Skeletal muscle satellite cell (primary cell): ENCODE measurements around the gene CNP. TPM values are rescaled to one million over a fixed set of nuclear protein-coding genes. Genes with fewer than 3 reads are reported as not detected.

Experiments used
- H3K27me3 ChIP-seq: 2 replicates; pipeline ENCODE4 v1.7.0; 2013; ENCODE audit warnings: low read length; ENCODE audit not compliant: control insufficient read depth, insufficient read depth
- H3K36me3 ChIP-seq: 2 replicates; pipeline ENCODE4 v1.7.0; 2013; ENCODE audit warnings: mild to moderate bottlenecking, control low read depth, low read length; ENCODE audit not compliant: insufficient read depth
- H3K4me1 ChIP-seq: 2 replicates; pipeline ENCODE4 v1.7.0; 2013; ENCODE audit warnings: low read length; ENCODE audit not compliant: control insufficient read depth, insufficient read depth
- H3K4me2 ChIP-seq: 2 replicates; pipeline ENCODE4 v1.7.0; 2013; ENCODE audit warnings: mild to moderate bottlenecking, low read length
- H3K4me3 ChIP-seq: 2 replicates; pipeline ENCODE4 v1.7.0; 2013; ENCODE audit warnings: low read length
- H3K9ac ChIP-seq: 2 replicates; pipeline ENCODE4 v1.7.0; 2013; ENCODE audit warnings: mild to moderate bottlenecking, low read depth, low read length, moderate library complexity
- H3K9me3 ChIP-seq: replicated peaks from 2 replicates; pipeline ENCODE4 v1.7.0; 2013; ENCODE audit warnings: mild to moderate bottlenecking, control low read depth, low read length
- total RNA-seq: library from RNA; depleted of rRNA; stranded (reverse); fragments of >200 nt; gene quantifications from 2 replicates; pipeline ENCODE4 v1.2.3, GENCODE V29; 2012; rRNA removed

CNP gene
- 32.8 and 33.2 TPM in 2 replicates for total RNA-seq

- peak within 1 kb of the TSS; percentile 97 for H3K9ac ChIP-seq
- peaks cover 23% of the 10 kb centered on the region for H3K36me3 ChIP-seq
- H3K4me1 ChIP-seq: peaks cover 23% of the 10 kb centered on the region
- peak within 1 kb of the TSS; percentile 96 for H3K4me3 ChIP-seq
- H3K4me2 ChIP-seq: peak within 1 kb of the TSS; percentile 90
- peaks cover 3% of the 10 kb centered on the region for H3K27me3 ChIP-seq
- H3K9me3 ChIP-seq: no peaks in the 10 kb centered on the region
These were observed at the start of gene CNP for GRCh38 chr17:41966463-41967140. TSS of gene CNP (plus strand) at chr17:41966795. CDS start at chr17:41966885, 90 bp downstream.

- H3K9me3 ChIP-seq: no peaks in the 10 kb centered on the region
- no peaks in the 10 kb centered on the region for H3K27me3 ChIP-seq
- peak overlapping the region; percentile 88 for H3K4me2 ChIP-seq
- H3K36me3 ChIP-seq: peaks cover 19% of the 10 kb centered on the region
- peak overlapping the region; percentile 94 for H3K9ac ChIP-seq
- H3K4me1 ChIP-seq: peaks cover 57% of the 10 kb centered on the region
- peak overlapping the region; percentile 97 for H3K4me3 ChIP-seq
These were observed 49.4 kb upstream of the CNP start for GRCh38 chr17:41917192-41917591.

GRCh38 chr17:41917679-41918313 lies 48.8 kb upstream of the CNP start:
- H3K4me2 ChIP-seq: peak overlapping the region; percentile 88
- H3K9ac ChIP-seq: peak overlapping the region; percentile 94
- peaks cover 56% of the 10 kb centered on the region for H3K4me1 ChIP-seq

GRCh38 chr17:41918314-41919164 lies 48.1 kb upstream of the CNP start, which contains the start of gene ACLY:
TSS of gene ACLY (minus strand) at chr17:41918951. CDS start at chr17:41913873, 5,078 bp downstream.
- peaks cover 49% of the 10 kb centered on the region for H3K4me1 ChIP-seq
- H3K4me3 ChIP-seq: peak within 1 kb of the TSS; percentile 97
- no peaks in the 10 kb centered on the region for H3K27me3 ChIP-seq
- H3K9me3 ChIP-seq: no peaks in the 10 kb centered on the region
- peak within 1 kb of the TSS; percentile 88 for H3K4me2 ChIP-seq
- H3K9ac ChIP-seq: peak within 1 kb of the TSS; percentile 94
- H3K36me3 ChIP-seq: peaks cover 5% of the 10 kb centered on the region

More at GRCh38 chr17:41917679-41918313, 48.8 kb upstream of the CNP start:
- H3K36me3 ChIP-seq: peaks cover 13% of the 10 kb centered on the region
- no peaks in the 10 kb centered on the region for H3K27me3 ChIP-seq
- no peaks in the 10 kb centered on the region for H3K9me3 ChIP-seq
- peak overlapping the region; percentile 97 for H3K4me3 ChIP-seq

- peak overlapping the region; percentile 82 for H3K4me2 ChIP-seq
- no peaks in the 10 kb centered on the region for H3K27me3 ChIP-seq
- H3K9me3 ChIP-seq: no peaks in the 10 kb centered on the region
- H3K4me1 ChIP-seq: peaks cover 41% of the 10 kb centered on the region
- H3K36me3 ChIP-seq: no peaks in the 10 kb centered on the region
- H3K9ac ChIP-seq: peak overlapping the region; percentile 67
- peak overlapping the region; percentile 97 for H3K4me3 ChIP-seq
These were observed 47.3 kb upstream of the CNP start for GRCh38 chr17:41919165-41919817.

- H3K27me3 ChIP-seq: no peaks in the 10 kb centered on the region
- H3K4me2 ChIP-seq: peak overlapping the region; percentile 82
- no peaks in the 10 kb centered on the region for H3K9me3 ChIP-seq
- no peak overlapping the region for H3K4me3 ChIP-seq
- H3K36me3 ChIP-seq: no peaks in the 10 kb centered on the region
- H3K4me1 ChIP-seq: peaks cover 34% of the 10 kb centered on the region
- H3K9ac ChIP-seq: no peak overlapping the region
These were observed 46.6 kb upstream of the CNP start for GRCh38 chr17:41919840-41920579.

GRCh38 chr17:41920580-41920955 lies 46.0 kb upstream of the CNP start:
- Histone ChIP-seq H3K9ac (no peak overlapping the region), H3K9me3 (no peaks in the 10 kb centered on the region), H3K4me3 (no peak overlapping the region), H3K4me2 (no peak overlapping the region), H3K4me1 (peaks cover 28% of the 10 kb centered on the region), H3K27me3 (no peaks in the 10 kb centered on the region), H3K36me3 (no peaks in the 10 kb centered on the region)

GRCh38 chr17:41925991-41926590 lies 40.5 kb upstream of the CNP start:
- Histone ChIP-seq H3K9ac (no peak overlapping the region), H3K27me3 (no peaks in the 10 kb centered on the region), H3K4me3 (no peak overlapping the region), H3K4me1 (peaks cover 9% of the 10 kb centered on the region), H3K36me3 (no peaks in the 10 kb centered on the region), H3K9me3 (no peaks in the 10 kb centered on the region), H3K4me2 (no peak overlapping the region)

- Histone ChIP-seq H3K4me1 (peaks cover 9% of the 10 kb centered on the region), H3K27me3 (no peaks in the 10 kb centered on the region), H3K9me3 (no peaks in the 10 kb centered on the region), H3K36me3 (no peaks in the 10 kb centered on the region), H3K9ac (no peak overlapping the region), H3K4me2 (peak overlapping the region; percentile 87), H3K4me3 (no peak overlapping the region)
These were observed 37.8 kb upstream of the CNP start for GRCh38 chr17:41928693-41929251.
